ENCODE data around the gene SH3PXD2A. TPM values are rescaled to one million over a fixed set of nuclear protein-coding genes. Genes with fewer than 3 reads are reported as not detected.

SH3PXD2A gene
- total RNA-seq, 1 donor from 2014 or later: 12.4 TPM

GRCh38 chr10:103589074-103589630 is 266.2 kb downstream of the SH3PXD2A start:
- no peak overlapping the region for H3K4me3 ChIP-seq (ENCODE audit: low read depth, low read length)
- H3K27me3 ChIP-seq (ENCODE audit: control insufficient read depth, insufficient read depth, low read length): no peaks in the 10 kb centered on the region
- FAIRE-seq (no peak), DNase-seq (ENCODE audit: low read depth) (no peak)
- H3K36me3 ChIP-seq (ENCODE audit: control insufficient read depth, insufficient read depth, low read length): no peaks in the 10 kb centered on the region
- no peak for TF ChIP-seq CTCF (IDR thresholded peaks at IDR 0.05; ENCODE audit: insufficient read depth, low read length, severe bottlenecking)

GRCh38 chr10:103587073-103587472 is 268.3 kb downstream of the SH3PXD2A start:
- no peak for DNase-seq (ENCODE audit: low read depth)
- no peak for TF ChIP-seq CTCF (IDR thresholded peaks at IDR 0.05; ENCODE audit: insufficient read depth, low read length, severe bottlenecking)
- Histone ChIP-seq H3K36me3 (ENCODE audit: control insufficient read depth, insufficient read depth, low read length) (no peaks in the 10 kb centered on the region), H3K4me3 (ENCODE audit: low read depth, low read length) (no peak overlapping the region), H3K27me3 (ENCODE audit: control insufficient read depth, insufficient read depth, low read length) (peaks cover under 1% of the 10 kb centered on the region)
- no peak for FAIRE-seq

- DNase-seq (ENCODE audit: low read depth): no peak
- Histone ChIP-seq H3K4me3 (ENCODE audit: low read depth, low read length) (no peak overlapping the region), H3K27me3 (ENCODE audit: control insufficient read depth, insufficient read depth, low read length) (peaks cover 4% of the 10 kb centered on the region), H3K36me3 (ENCODE audit: control insufficient read depth, insufficient read depth, low read length) (no peaks in the 10 kb centered on the region)
- TF ChIP-seq CTCF (IDR thresholded peaks at IDR 0.05; ENCODE audit: insufficient read depth, low read length, severe bottlenecking): no peak
- FAIRE-seq: no peak
Measured at GRCh38 chr10:103585011-103585405, 270.4 kb downstream of the SH3PXD2A start.

DNA sequence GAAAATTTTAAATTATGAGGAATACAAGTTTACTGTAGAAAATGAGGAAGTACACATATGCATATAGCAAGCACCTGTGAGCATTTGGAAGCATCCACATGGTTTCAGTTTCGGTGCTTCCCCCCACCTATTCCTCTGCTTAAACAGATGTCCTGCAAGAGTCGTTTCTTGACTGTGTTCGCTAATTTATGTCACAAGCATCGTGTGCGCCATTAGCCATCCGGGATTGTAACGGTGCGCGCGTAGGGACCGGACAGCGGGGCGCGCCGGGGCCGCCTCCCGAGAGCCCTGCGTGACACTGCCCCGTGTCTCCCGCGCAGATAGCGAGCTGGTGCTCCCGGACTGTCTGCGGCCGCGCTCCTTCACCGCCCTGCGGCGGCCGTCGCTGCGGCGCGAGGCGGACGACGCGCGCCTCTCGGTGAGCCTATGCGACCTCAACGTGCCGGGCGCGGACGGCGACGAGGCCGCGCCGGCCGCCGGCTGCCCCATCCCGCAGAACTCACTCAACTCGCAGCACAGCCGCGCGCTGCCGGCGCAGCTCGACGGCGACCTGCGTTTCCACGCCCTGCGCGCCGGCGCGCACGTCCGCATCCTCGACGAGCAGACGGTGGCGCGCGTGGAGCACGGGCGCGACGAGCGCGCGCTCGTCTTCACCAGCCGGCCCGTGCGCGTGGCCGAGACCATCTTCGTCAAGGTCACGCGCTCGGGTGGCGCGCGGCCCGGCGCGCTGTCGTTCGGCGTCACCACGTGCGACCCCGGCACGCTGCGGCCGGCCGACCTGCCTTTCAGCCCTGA is 271.0 kb downstream of the SH3PXD2A start:
- no peak for TF ChIP-seq CTCF (IDR thresholded peaks at IDR 0.05; ENCODE audit: insufficient read depth, low read length, severe bottlenecking)
- DNase-seq (ENCODE audit: low read depth): no peak
- Histone ChIP-seq H3K36me3 (ENCODE audit: control insufficient read depth, insufficient read depth, low read length) (no peaks in the 10 kb centered on the region), H3K4me3 (ENCODE audit: low read depth, low read length) (peak overlapping the region; percentile 24), H3K27me3 (ENCODE audit: control insufficient read depth, insufficient read depth, low read length) (peaks cover 4% of the 10 kb centered on the region)
- FAIRE-seq: no peak

DNA sequence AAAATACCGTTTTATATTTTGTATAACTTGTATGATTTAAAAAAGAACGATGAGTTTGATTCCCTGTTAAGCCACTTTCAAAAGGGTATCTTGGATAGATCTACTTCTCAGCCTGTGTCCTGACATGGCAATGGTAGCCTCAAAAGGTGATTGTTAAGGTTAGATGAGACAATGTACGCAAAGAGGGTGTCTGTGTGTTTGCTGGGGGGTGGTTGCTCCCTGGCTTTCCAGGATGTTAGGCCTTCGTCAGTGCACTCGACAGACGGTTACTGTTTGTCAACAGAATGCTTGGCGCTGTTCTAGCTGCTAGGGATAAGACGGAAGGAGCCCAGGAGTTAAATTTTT is 271.5 kb downstream of the SH3PXD2A start:
- FAIRE-seq (no peak), DNase-seq (ENCODE audit: low read depth) (no peak)
- TF ChIP-seq CTCF (IDR thresholded peaks at IDR 0.05; ENCODE audit: insufficient read depth, low read length, severe bottlenecking): no peak
- no peaks in the 10 kb centered on the region for H3K36me3 ChIP-seq (ENCODE audit: control insufficient read depth, insufficient read depth, low read length)
- peaks cover 4% of the 10 kb centered on the region for H3K27me3 ChIP-seq (ENCODE audit: control insufficient read depth, insufficient read depth, low read length)
- peak overlapping the region; percentile 24 for H3K4me3 ChIP-seq (ENCODE audit: low read depth, low read length)
